SK-N-SH treated with all-trans-retinoic acid at 6 μM for 48 hours (cell line): ENCODE measurements around the gene IFT43.
A peak's percentile ranks its signal among the peaks of the same experiment; 100 is the strongest.

ENCODE experiments used
- ATAC-seq: fragments of 200-7000 bp; cut with Tn5 transposase; 3 replicates; pipeline ENCODE4 v1.9.1; 2020; ENCODE audit warnings: mild to moderate bottlenecking, moderate library complexity
- ARNTL ChIP-seq: fragments of 450-650 bp; formaldehyde crosslinking; IDR thresholded peaks from 2 replicates; pipeline ENCODE4 v1.5.0; 2020; ENCODE audit warnings: low read depth, mild to moderate bottlenecking, moderate library complexity, borderline replicate concordance
- BACH2 ChIP-seq: fragments of 250-450 bp; sonication (Bioruptor Pico); IDR thresholded peaks from 2 replicates; pipeline ENCODE4 v1.9.0; 2021; ENCODE audit warnings: mild to moderate bottlenecking, borderline replicate concordance
- CSRNP3 ChIP-seq: fragments of 250-450 bp; sonication (Bioruptor Pico); IDR thresholded peaks from 2 replicates; pipeline ENCODE4 v1.5.1; 2021; ENCODE audit warnings: mild to moderate bottlenecking, moderate library complexity
- ESRRG ChIP-seq: fragments of 250-450 bp; sonication (Bioruptor Pico); IDR thresholded peaks from 2 replicates; pipeline ENCODE4 v1.6.1; 2021; ENCODE audit warnings: mild to moderate bottlenecking
- GLIS3 ChIP-seq: fragments of 250-450 bp; sonication (Bioruptor Pico); IDR thresholded peaks from 2 replicates; pipeline ENCODE4 v1.5.0; 2020; ENCODE audit warnings: mild to moderate bottlenecking, moderate library complexity
- ISL1 ChIP-seq: fragments of 250-450 bp; sonication (Bioruptor Pico); IDR thresholded peaks from 2 replicates; pipeline ENCODE4 v2.1.2; 2022; ENCODE audit warnings: mild to moderate bottlenecking, moderate library complexity
- OSR1 ChIP-seq: fragments of 250-450 bp; sonication (Bioruptor Pico); IDR thresholded peaks from 2 replicates; pipeline ENCODE4 v1.8.0; 2022; ENCODE audit warnings: moderate library complexity, mild to moderate bottlenecking, inconsistent platforms
- PPARA ChIP-seq: fragments of 250-450 bp; sonication (Bioruptor Pico); IDR thresholded peaks from 2 replicates; pipeline ENCODE4 v1.5.0; 2020; ENCODE audit warnings: mild to moderate bottlenecking, borderline replicate concordance
- RARB ChIP-seq: fragments of 250-450 bp; sonication (Bioruptor Pico); IDR thresholded peaks from 2 replicates; pipeline ENCODE4 v1.8.0; 2021; ENCODE audit warnings: mild to moderate bottlenecking, moderate library complexity
- SNAI2 ChIP-seq: fragments of 250-450 bp; sonication (Bioruptor Pico); IDR thresholded peaks from 2 replicates; pipeline ENCODE4 v1.5.0; 2020; ENCODE audit warnings: mild to moderate bottlenecking, moderate library complexity
- TCF4 ChIP-seq: fragments of 250-450 bp; sonication (Bioruptor Pico); IDR thresholded peaks from 2 replicates; pipeline ENCODE4 v1.8.0; 2021; ENCODE audit warnings: mild to moderate bottlenecking, moderate library complexity, borderline replicate concordance
- TOX ChIP-seq: fragments of 250-450 bp; sonication (Bioruptor Pico); IDR thresholded peaks from 2 replicates; pipeline ENCODE4 v1.8.0; 2021; ENCODE audit warnings: mild to moderate bottlenecking, moderate library complexity, borderline replicate concordance
- ZC3H10 ChIP-seq: fragments of 250-450 bp; sonication (Bioruptor Pico); IDR thresholded peaks from 2 replicates; pipeline ENCODE4 v1.5.1; 2021; ENCODE audit warnings: mild to moderate bottlenecking, moderate library complexity
- ZFP3 ChIP-seq: fragments of 250-450 bp; sonication (Bioruptor Pico); IDR thresholded peaks from 2 replicates; pipeline ENCODE4 v1.5.0; 2020; ENCODE audit warnings: mild to moderate bottlenecking, moderate library complexity
- ZNF565 ChIP-seq: fragments of 450-650 bp; formaldehyde crosslinking; conservative IDR thresholded peaks from 2 replicates; pipeline ENCODE4 v1.5.0; 2020; ENCODE audit warnings: low read depth, mild to moderate bottlenecking, moderate library complexity
- ZNF70 ChIP-seq: fragments of 450-650 bp; formaldehyde crosslinking; IDR thresholded peaks from 2 replicates; pipeline ENCODE4 v1.5.0; 2020; ENCODE audit warnings: mild to moderate bottlenecking, moderate library complexity
- ZNF8 ChIP-seq: fragments of 450-650 bp; formaldehyde crosslinking; IDR thresholded peaks from 2 replicates; pipeline ENCODE4 v1.5.0; 2020; ENCODE audit warnings: mild to moderate bottlenecking, moderate library complexity
- TF ChIP-seq, protein P1 (sequence below): fragments of 250-450 bp; sonication (Bioruptor Pico); IDR thresholded peaks from 2 replicates; pipeline ENCODE4 v1.5.1; 2020; ENCODE audit warnings: low read depth, mild to moderate bottlenecking, moderate library complexity
- TF ChIP-seq, protein P2 (sequence below): fragments of 250-450 bp; sonication (Bioruptor Pico); IDR thresholded peaks from 2 replicates; pipeline ENCODE4 v1.8.0; 2021; ENCODE audit warnings: low read depth, mild to moderate bottlenecking, moderate library complexity, borderline replicate concordance
- TF ChIP-seq, protein P3 (sequence below): fragments of 250-450 bp; sonication (Bioruptor Pico); IDR thresholded peaks from 2 replicates; pipeline ENCODE4 v1.8.0; 2020; ENCODE audit warnings: mild to moderate bottlenecking, moderate library complexity, borderline replicate concordance

The IFT43 gene

GRCh38 chr14:76057914-76058313 lies 72.4 kb downstream of the IFT43 start:
- no peak for TF ChIP-seq TOX (CRISPR knock-in tag)
- no peak for TF ChIP-seq ARNTL (CRISPR knock-in tag)
- no peak for TF ChIP-seq GLIS3 (CRISPR knock-in tag)
- TF ChIP-seq, protein P1, sequence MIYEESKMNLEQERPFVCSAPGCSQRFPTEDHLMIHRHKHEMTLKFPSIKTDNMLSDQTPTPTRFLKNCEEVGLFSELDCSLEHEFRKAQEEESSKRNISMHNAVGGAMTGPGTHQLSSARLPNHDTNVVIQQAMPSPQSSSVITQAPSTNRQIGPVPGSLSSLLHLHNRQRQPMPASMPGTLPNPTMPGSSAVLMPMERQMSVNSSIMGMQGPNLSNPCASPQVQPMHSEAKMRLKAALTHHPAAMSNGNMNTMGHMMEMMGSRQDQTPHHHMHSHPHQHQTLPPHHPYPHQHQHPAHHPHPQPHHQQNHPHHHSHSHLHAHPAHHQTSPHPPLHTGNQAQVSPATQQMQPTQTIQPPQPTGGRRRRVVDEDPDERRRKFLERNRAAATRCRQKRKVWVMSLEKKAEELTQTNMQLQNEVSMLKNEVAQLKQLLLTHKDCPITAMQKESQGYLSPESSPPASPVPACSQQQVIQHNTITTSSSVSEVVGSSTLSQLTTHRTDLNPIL (CRISPR knock-in tag), result no peak
- TF ChIP-seq TCF4 (CRISPR knock-in tag), result no peak
- no peak for TF ChIP-seq SNAI2 (CRISPR knock-in tag)
- TF ChIP-seq, all 23 proteins: peak for 0
- no peak for ATAC-seq

- TF ChIP-seq ZFP3 (no peak), ZNF565 (no peak), ESRRG (CRISPR knock-in tag) (no peak), RARB (CRISPR knock-in tag) (no peak), SNAI2 (CRISPR knock-in tag) (no peak), TCF4 (CRISPR knock-in tag) (no peak), ZNF8 (CRISPR knock-in tag) (no peak), ZNF70 (no peak), GLIS3 (CRISPR knock-in tag) (no peak), OSR1 (CRISPR knock-in tag) (no peak), ZC3H10 (CRISPR knock-in tag) (no peak), CSRNP3 (CRISPR knock-in tag) (no peak), ARNTL (CRISPR knock-in tag) (no peak), BACH2 (CRISPR knock-in tag) (no peak), TOX (CRISPR knock-in tag) (no peak)
- TF ChIP-seq, protein P2, sequence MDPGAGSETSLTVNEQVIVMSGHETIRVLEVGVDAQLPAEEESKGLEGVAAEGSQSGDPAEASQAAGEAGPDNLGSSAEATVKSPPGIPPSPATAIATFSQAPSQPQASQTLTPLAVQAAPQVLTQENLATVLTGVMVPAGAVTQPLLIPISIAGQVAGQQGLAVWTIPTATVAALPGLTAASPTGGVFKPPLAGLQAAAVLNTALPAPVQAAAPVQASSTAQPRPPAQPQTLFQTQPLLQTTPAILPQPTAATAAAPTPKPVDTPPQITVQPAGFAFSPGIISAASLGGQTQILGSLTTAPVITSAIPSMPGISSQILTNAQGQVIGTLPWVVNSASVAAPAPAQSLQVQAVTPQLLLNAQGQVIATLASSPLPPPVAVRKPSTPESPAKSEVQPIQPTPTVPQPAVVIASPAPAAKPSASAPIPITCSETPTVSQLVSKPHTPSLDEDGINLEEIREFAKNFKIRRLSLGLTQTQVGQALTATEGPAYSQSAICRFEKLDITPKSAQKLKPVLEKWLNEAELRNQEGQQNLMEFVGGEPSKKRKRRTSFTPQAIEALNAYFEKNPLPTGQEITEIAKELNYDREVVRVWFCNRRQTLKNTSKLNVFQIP (CRISPR knock-in tag), result no peak
- TF ChIP-seq, protein P1 (CRISPR knock-in tag), result no peak
- ATAC-seq, result no peak
Measured at GRCh38 chr14:76063327-76063726, 77.8 kb downstream of the IFT43 start.

DNA sequence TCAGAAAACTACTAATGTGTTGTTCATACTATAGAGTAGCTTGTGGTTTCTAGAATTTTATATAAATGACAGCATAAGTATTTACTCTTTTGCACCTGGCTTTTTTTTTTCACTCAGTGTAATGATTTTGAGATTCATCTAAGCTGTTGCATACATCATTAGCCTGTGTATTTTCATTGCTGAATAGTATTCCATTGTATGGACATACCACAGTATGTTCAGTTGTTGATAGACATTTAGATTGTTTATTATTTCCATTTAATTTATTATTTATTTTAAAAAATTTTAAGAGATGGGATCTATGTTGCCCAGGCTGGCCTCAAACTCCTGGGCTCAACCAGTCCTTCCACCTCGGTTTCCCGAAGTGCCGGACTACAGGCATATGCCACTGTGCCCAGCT lies 80.0 kb downstream of the IFT43 start:
- no peak for ATAC-seq
- TF ChIP-seq, protein P2 (CRISPR knock-in tag), result no peak
- peak; percentile 98 for TF ChIP-seq ZNF8 (CRISPR knock-in tag)

- no peak for ATAC-seq
- TF ChIP-seq ZNF8 (CRISPR knock-in tag), result no peak
- no peak for TF ChIP-seq ZNF70
- TF ChIP-seq, protein P1 (CRISPR knock-in tag), result no peak
- no peak for TF ChIP-seq ZNF565
- no peak for TF ChIP-seq GLIS3 (CRISPR knock-in tag)
- TF ChIP-seq SNAI2 (CRISPR knock-in tag), result no peak
- no peak for TF ChIP-seq BACH2 (CRISPR knock-in tag)
- no peak for TF ChIP-seq ISL1 (CRISPR knock-in tag)
- no peak for TF ChIP-seq PPARA (CRISPR knock-in tag)
- TF ChIP-seq ZFP3, result no peak
- TF ChIP-seq, protein P3, sequence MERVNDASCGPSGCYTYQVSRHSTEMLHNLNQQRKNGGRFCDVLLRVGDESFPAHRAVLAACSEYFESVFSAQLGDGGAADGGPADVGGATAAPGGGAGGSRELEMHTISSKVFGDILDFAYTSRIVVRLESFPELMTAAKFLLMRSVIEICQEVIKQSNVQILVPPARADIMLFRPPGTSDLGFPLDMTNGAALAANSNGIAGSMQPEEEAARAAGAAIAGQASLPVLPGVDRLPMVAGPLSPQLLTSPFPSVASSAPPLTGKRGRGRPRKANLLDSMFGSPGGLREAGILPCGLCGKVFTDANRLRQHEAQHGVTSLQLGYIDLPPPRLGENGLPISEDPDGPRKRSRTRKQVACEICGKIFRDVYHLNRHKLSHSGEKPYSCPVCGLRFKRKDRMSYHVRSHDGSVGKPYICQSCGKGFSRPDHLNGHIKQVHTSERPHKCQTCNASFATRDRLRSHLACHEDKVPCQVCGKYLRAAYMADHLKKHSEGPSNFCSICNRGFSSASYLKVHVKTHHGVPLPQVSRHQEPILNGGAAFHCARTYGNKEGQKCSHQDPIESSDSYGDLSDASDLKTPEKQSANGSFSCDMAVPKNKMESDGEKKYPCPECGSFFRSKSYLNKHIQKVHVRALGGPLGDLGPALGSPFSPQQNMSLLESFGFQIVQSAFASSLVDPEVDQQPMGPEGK, result no peak
- TF ChIP-seq ARNTL (CRISPR knock-in tag), result no peak
- TF ChIP-seq, protein P2 (CRISPR knock-in tag), result no peak
- no peak for TF ChIP-seq ZC3H10 (CRISPR knock-in tag)
Measured at GRCh38 chr14:76067536-76067935, 82.0 kb downstream of the IFT43 start.
